ENCODE data around the gene SNX9.
"Not testable (repeated sequence)": the region's sequence is repeated elsewhere in the genome, so short reads cannot be mapped to it uniquely, and the experiment has no call there.

The SNX9 gene

DNA sequence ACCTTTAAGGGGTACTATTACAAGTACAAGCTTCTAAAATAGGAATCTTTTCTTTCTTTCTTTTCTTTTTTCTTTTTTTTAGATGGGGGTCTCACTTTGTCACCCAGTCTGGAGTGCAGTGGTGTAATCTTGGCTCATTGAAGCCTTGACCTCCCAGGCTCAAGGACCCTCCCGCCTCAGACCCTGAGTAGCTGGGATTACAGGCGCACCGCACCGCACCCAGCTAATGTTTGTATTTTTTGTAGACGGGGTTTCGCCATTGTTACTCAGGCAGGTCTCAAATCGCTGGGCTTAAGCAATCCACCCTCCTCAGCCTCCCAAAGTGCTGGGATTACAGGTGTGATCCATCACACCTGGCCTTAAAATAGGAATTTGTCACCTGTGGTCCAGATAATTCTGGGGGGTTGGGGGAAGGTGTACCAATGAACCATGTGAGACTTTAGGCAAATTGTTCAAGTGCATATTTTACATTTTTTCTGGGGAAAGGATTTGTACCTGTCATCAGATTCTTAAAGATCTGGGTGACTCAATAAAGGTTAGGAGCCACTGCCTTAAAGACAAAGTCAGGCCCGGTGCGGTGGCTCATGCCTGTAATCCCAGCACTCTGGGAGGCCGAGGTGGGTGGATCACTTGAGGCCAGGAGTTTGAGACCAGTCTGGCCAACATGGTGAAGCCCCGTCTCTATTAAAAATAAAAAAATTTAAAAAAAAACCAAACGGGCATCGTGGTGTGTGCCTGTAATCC, 139.0 kb downstream of the SNX9 start:
- no peak for TF ChIP-seq CTCF (IDR thresholded peaks at IDR 0.05; ENCODE audit: low read depth, low read length)
- DNase-seq (ENCODE audit: extremely low read depth, low read depth), result no peak

- no peak for TF ChIP-seq CTCF (IDR thresholded peaks at IDR 0.05; ENCODE audit: low read depth, low read length)
- DNase-seq (ENCODE audit: extremely low read depth, low read depth), result no peak
These were observed 139.7 kb downstream of the SNX9 start for GRCh38 chr6:157962601-157963302.

GRCh38 chr6:157964100-157964499, 141.1 kb downstream of the SNX9 start:
- no peak for TF ChIP-seq CTCF (IDR thresholded peaks at IDR 0.05; ENCODE audit: low read depth, low read length)
- DNase-seq (ENCODE audit: extremely low read depth, low read depth), result no peak

DNA sequence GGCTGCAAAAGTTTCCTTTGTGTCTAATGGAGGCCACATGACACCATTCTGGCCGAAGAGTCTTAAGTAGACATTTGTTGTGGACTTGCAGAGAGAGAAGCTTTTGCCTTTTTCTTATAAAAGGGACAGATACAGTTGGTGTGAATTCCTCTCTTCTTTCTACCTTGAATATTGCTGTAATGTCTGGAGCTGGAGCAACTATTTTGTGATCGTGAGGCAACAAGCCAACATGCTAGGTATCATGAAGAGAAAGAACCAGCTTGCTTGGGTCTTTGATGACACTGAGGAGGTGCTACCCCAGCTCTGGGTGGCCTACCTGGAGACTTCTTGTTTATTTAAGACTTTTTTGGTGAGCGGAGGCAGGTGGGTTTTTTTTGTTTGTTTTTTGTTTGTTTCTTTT, 142.3 kb downstream of the SNX9 start:
- DNase-seq (ENCODE audit: extremely low read depth, low read depth), result no peak
- TF ChIP-seq CTCF (IDR thresholded peaks at IDR 0.05; ENCODE audit: low read depth, low read length), result no peak

DNA sequence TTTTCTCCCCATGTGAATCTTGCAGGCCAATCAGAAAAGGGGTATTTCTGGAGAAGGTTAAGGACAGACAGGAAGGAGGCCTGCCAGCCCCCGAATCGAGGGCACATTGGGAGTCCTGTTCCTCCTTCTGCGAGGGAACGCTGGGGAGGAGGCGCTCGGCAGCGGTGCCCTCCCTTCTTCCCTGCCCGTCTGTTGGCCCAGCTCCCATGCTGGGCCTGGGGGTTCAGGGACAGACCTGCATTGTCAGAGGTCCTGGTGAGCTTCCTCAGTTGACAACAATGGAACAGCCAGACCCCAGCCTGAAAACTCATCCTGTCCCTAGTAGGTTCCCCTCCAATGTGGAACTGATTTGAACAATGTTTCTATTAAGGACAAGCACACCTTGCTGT, 143.5 kb downstream of the SNX9 start:
- TF ChIP-seq CTCF (IDR thresholded peaks at IDR 0.05; ENCODE audit: low read depth, low read length), result no peak
- DNase-seq (ENCODE audit: extremely low read depth, low read depth), result no peak

- DNase-seq (ENCODE audit: extremely low read depth, low read depth), result no peak
- no peak for TF ChIP-seq CTCF (IDR thresholded peaks at IDR 0.05; ENCODE audit: low read depth, low read length)
These were observed 144.0 kb downstream of the SNX9 start for GRCh38 chr6:157967020-157967419.

DNA sequence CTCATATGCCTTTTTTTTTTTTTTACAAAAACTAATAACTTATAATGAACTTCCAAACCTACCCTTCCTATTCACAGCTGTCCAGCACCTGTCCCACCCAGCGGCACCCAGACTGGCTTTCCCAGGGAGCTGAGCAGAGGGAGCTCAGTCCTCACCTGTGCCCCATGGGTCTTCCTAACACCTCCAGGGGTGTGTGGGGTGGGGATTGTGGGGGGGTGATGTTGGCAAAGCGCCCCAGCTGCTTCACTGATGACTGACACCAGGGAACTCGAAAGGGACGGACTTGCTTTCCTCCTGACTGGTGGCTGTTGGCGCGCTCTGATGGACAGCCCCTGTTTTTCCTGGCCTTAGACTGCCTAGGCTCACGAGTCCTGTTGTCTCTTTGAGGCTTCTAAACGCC, 144.4 kb downstream of the SNX9 start:
- no peak for TF ChIP-seq CTCF (IDR thresholded peaks at IDR 0.05; ENCODE audit: low read depth, low read length)
- DNase-seq (ENCODE audit: extremely low read depth, low read depth), result no peak

DNA sequence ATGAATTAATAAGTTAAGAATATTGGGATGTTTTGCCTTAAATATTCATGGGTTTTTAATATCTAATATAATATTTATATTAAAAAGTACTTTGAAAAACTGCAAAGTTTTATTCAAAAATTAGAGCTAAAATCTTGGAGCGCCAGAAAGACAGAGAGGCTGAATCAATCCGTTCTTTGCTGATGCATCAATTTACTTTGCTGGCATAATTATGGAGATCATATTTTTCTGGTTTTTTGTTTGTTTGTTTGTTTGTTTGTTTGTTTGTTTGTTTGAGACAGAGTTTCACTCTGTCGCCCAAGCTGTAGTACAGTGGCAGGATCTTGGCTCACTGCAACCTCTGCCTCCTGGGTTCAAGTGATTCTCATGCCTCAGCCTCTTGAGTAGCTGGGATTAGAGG, 149.1 kb downstream of the SNX9 start:
- DNase-seq (ENCODE audit: extremely low read depth, low read depth), result not testable (repeated sequence)

All from AG09319 (cell line).